H54 (cell line): Measurements from ENCODE around the gene UNC13C.

ENCODE experiments used
- DNase-seq: peaks from one replicate; pipeline ENCODE4 v3.0.0; 2011; ENCODE audit warnings: low spot score, mixed read lengths; ENCODE audit not compliant: insufficient read length
- FAIRE-seq: peaks from 3 replicates; lab custom pipeline; 2011; peaks lifted over from hg19 to GRCh38; lab: Jason Lieb, UNC
- POLR2A ChIP-seq: IDR thresholded peaks from 2 replicates; pipeline ENCODE4 v1.6.1; 2011; ENCODE audit warnings: low read depth, mild to moderate bottlenecking, low read length

Gene UNC13C

GRCh38 chr15:53982876-53983275 is 4.6 kb downstream of the UNC13C start:
- TF ChIP-seq POLR2A = no peak
- no peak for FAIRE-seq
- no peak for DNase-seq

- FAIRE-seq = no peak
- no peak for TF ChIP-seq POLR2A
Measured at GRCh38 chr15:53984221-53984620, 6.0 kb downstream of the UNC13C start.

GRCh38 chr15:53985562-53985961 is 7.3 kb downstream of the UNC13C start:
- DNase-seq (no peak), FAIRE-seq (no peak)
- no peak for TF ChIP-seq POLR2A

More at GRCh38 chr15:53984221-53984620, 6.0 kb downstream of the UNC13C start:
- no peak for DNase-seq

GRCh38 chr15:53987480-53987879 is 9.2 kb downstream of the UNC13C start:
- no peak for TF ChIP-seq POLR2A
- DNase-seq (no peak), FAIRE-seq (no peak)

GRCh38 chr15:54007256-54007655 is 29.0 kb downstream of the UNC13C start:
- no peak for TF ChIP-seq POLR2A
- FAIRE-seq (no peak), DNase-seq (no peak)

- DNase-seq (no peak), FAIRE-seq (no peak)
- TF ChIP-seq POLR2A = no peak
Measured at GRCh38 chr15:54011656-54012055, 33.4 kb downstream of the UNC13C start.

GRCh38 chr15:54014067-54014655 is 35.9 kb downstream of the UNC13C start:
- no peak for TF ChIP-seq POLR2A
- FAIRE-seq (no peak), DNase-seq (no peak)

- no peak for DNase-seq
- FAIRE-seq = no peak
- TF ChIP-seq POLR2A = no peak
Measured at GRCh38 chr15:54017251-54017650, 39.0 kb downstream of the UNC13C start.

- TF ChIP-seq POLR2A = no peak
- DNase-seq (no peak), FAIRE-seq (no peak)
Measured at GRCh38 chr15:54017959-54018358, 39.7 kb downstream of the UNC13C start.

GRCh38 chr15:54026258-54026657 is 48.0 kb downstream of the UNC13C start:
- FAIRE-seq = no peak

GRCh38 chr15:54026891-54027290 is 48.6 kb downstream of the UNC13C start:
- DNase-seq (no peak), FAIRE-seq (no peak)
- no peak for TF ChIP-seq POLR2A

More at GRCh38 chr15:54026258-54026657, 48.0 kb downstream of the UNC13C start:
- TF ChIP-seq POLR2A = no peak
- DNase-seq = no peak

GRCh38 chr15:54029081-54029480 is 50.8 kb downstream of the UNC13C start:
- no peak for TF ChIP-seq POLR2A
- FAIRE-seq = no peak
- DNase-seq = no peak

- DNase-seq = no peak
Measured at GRCh38 chr15:54032066-54032465, 53.8 kb downstream of the UNC13C start.

GRCh38 chr15:54033356-54033860 is 55.2 kb downstream of the UNC13C start:
- FAIRE-seq (no peak), DNase-seq (no peak)
- no peak for TF ChIP-seq POLR2A

More at GRCh38 chr15:54032066-54032465, 53.8 kb downstream of the UNC13C start:
- no peak for TF ChIP-seq POLR2A
- no peak for FAIRE-seq

- TF ChIP-seq POLR2A = no peak
- DNase-seq (no peak), FAIRE-seq (no peak)
Measured at GRCh38 chr15:54033869-54034458, 55.7 kb downstream of the UNC13C start.

GRCh38 chr15:54035616-54036015 is 57.4 kb downstream of the UNC13C start:
- TF ChIP-seq POLR2A = no peak
- DNase-seq (no peak), FAIRE-seq (no peak)
